ENCODE data around the gene TOP3A. TPM values are rescaled to one million over a fixed set of nuclear protein-coding genes. Genes with fewer than 3 reads are reported as not detected.

TOP3A gene
- total and polyA plus RNA-seq, 2 experiments from 2014 or later: 21.7 to 76.7 TPM

DNA sequence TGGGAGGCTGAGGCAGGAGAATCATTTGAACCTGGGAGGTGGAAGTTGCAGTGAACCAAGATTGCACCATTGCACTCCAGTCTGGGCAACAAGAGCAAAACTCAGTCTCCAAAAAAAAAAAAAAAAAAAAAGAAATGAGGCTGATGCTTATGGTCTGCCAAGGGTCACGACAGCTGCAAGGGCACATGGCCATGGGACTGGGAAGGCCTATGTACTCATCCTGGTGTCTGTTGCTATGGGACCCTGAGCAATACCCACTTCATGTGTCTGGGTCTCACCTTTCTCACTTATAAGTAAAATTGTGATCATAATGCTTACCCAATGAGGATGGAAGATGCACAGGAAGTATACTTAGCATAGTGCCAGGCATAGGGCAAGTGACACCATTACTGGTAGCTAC, 37.7 kb downstream of the TOP3A start:
- no peak overlapping the region for H2AFZ ChIP-seq
- TF ChIP-seq EZH2 (IDR thresholded peaks at IDR 0.05; ENCODE audit: low read depth, unreplicated experiment): no peak
- no peak for TF ChIP-seq NANOG (IDR thresholded peaks at IDR 0.05; ENCODE audit: borderline replicate concordance)
- no peak for TF ChIP-seq ZNF114 (CRISPR knock-in tag; IDR thresholded peaks at IDR 0.05)
- TF ChIP-seq, protein P1, sequence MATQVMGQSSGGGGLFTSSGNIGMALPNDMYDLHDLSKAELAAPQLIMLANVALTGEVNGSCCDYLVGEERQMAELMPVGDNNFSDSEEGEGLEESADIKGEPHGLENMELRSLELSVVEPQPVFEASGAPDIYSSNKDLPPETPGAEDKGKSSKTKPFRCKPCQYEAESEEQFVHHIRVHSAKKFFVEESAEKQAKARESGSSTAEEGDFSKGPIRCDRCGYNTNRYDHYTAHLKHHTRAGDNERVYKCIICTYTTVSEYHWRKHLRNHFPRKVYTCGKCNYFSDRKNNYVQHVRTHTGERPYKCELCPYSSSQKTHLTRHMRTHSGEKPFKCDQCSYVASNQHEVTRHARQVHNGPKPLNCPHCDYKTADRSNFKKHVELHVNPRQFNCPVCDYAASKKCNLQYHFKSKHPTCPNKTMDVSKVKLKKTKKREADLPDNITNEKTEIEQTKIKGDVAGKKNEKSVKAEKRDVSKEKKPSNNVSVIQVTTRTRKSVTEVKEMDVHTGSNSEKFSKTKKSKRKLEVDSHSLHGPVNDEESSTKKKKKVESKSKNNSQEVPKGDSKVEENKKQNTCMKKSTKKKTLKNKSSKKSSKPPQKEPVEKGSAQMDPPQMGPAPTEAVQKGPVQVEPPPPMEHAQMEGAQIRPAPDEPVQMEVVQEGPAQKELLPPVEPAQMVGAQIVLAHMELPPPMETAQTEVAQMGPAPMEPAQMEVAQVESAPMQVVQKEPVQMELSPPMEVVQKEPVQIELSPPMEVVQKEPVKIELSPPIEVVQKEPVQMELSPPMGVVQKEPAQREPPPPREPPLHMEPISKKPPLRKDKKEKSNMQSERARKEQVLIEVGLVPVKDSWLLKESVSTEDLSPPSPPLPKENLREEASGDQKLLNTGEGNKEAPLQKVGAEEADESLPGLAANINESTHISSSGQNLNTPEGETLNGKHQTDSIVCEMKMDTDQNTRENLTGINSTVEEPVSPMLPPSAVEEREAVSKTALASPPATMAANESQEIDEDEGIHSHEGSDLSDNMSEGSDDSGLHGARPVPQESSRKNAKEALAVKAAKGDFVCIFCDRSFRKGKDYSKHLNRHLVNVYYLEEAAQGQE (IDR thresholded peaks at IDR 0.05; ENCODE audit: unreplicated experiment): no peak
- TF ChIP-seq CREB1 (CRISPR knock-in tag; IDR thresholded peaks at IDR 0.05; ENCODE audit: low read depth): no peak
- no peak for TF ChIP-seq EZH2phosphoT487 (IDR thresholded peaks at IDR 0.05; ENCODE audit: unreplicated experiment)
- peaks cover 8% of the 10 kb centered on the region for H3K27me3 Mint-ChIP-seq (ENCODE audit: insufficient read depth, low read depth, poor library complexity)

DNA sequence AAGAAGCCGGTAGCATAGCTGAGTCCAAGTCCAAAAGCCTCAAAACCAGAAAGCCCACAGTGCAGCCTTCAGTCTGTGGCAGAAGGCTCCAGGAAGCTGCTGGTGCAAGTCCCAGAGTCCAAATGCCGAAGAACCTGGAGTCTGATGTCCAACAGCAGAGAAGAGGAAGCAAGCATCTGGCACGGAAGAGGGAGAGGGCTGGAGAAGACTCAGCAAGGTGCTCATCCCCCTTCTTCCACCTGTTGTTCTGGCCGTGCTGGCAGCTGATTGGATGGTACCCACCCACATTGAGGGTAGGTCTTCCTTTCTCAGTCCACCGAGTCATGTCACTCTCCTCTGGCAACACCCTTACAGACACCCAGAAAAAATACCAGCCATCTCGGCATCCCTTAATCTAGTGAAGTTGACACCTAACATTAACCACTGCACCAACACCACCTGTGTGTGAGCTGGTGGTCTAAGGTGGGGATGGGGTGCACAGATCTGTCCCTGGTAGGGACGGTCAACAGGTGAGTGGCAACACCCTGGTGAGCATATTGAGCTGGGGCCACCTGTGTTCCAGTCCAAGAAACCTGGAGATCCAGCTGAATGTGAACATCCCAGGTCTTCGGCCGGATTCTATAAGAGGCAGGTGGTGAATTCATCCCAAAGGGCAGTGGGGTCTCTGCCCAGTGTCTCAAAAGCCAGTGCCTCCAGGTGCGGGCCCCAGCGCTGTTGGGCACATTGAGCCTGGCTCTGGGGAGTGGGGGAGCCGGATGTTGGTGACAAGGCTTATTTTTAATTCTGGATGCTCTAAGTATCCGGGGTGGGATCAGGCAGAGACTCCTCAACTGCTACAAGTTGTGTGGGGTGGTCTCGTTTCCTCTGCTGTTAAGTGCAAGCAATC, 44.5 kb downstream of the TOP3A start:
- TF ChIP-seq CREB1 (CRISPR knock-in tag; IDR thresholded peaks at IDR 0.05; ENCODE audit: low read depth) (no peak), POLR2AphosphoS5 (IDR thresholded peaks at IDR 0.05; ENCODE audit: low read depth) (peak; percentile 58), ZNF331 (CRISPR knock-in tag; IDR thresholded peaks at IDR 0.05; ENCODE audit: low read depth) (no peak)
- TF ChIP-seq, protein P1 (IDR thresholded peaks at IDR 0.05; ENCODE audit: unreplicated experiment): no peak
- TF ChIP-seq, protein P2, sequence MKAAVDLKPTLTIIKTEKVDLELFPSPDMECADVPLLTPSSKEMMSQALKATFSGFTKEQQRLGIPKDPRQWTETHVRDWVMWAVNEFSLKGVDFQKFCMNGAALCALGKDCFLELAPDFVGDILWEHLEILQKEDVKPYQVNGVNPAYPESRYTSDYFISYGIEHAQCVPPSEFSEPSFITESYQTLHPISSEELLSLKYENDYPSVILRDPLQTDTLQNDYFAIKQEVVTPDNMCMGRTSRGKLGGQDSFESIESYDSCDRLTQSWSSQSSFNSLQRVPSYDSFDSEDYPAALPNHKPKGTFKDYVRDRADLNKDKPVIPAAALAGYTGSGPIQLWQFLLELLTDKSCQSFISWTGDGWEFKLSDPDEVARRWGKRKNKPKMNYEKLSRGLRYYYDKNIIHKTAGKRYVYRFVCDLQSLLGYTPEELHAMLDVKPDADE (IDR thresholded peaks at IDR 0.05): no peak
- no peaks in the 10 kb centered on the region for H3K9me3 Mint-ChIP-seq
- Histone ChIP-seq H3K9me2 (ENCODE audit: insufficient read depth) (no peaks in the 10 kb centered on the region), H4K20me1 (replicated peaks; ENCODE audit: insufficient read depth) (no peaks in the 10 kb centered on the region), H3F3A (replicated peaks; ENCODE audit: low read depth) (peaks cover 16% of the 10 kb centered on the region; the same call in 1 of the 2 replicates), H3K27me3 (ENCODE audit: insufficient read depth) (no peaks in the 10 kb centered on the region), H3K4me1 (ENCODE audit: insufficient read depth) (0 out of 2 replicates have a peak, but pooled peaks cover 5% of the 10 kb centered on the region), H3K4me3 (no peak overlapping the region), H3K4me2 (no peak overlapping the region), H3K79me2 (replicated peaks; ENCODE audit: insufficient read depth) (no peaks in the 10 kb centered on the region), H3K36me3 (ENCODE audit: insufficient read depth) (peaks cover 17% of the 10 kb centered on the region; the same call in 1 of the 2 replicates), H2AFZ (no peak overlapping the region), H3K27ac (ENCODE audit: low read depth) (no peak overlapping the region)
- peaks cover 4% of the 10 kb centered on the region for H3K27me3 Mint-ChIP-seq (ENCODE audit: insufficient read depth, low read depth, poor library complexity)
- H3K27ac Mint-ChIP-seq: peak overlapping the region; percentile 52; the same call in 1 of the 2 replicates
- H3K4me3 Mint-ChIP-seq: no peak overlapping the region
- DNase-seq (ENCODE audit: low spot score) (no peak), ATAC-seq (no peak)
- peaks cover 14% of the 10 kb centered on the region for H3K4me1 Mint-ChIP-seq
- peaks cover 7% of the 10 kb centered on the region; the same call in 2 of the 3 replicates for H3K36me3 Mint-ChIP-seq (ENCODE audit: low read depth)

More for the DNA sequence above, 37.7 kb downstream of the TOP3A start:
- no peak overlapping the region for H3K27ac ChIP-seq (ENCODE audit: low read depth)
- H4K20me1 ChIP-seq (replicated peaks; ENCODE audit: insufficient read depth): no peaks in the 10 kb centered on the region; the same call in 1 of the 2 replicates
- DNase-seq (ENCODE audit: low spot score) (no peak), ATAC-seq (no peak)
- H3K79me2 ChIP-seq (replicated peaks; ENCODE audit: insufficient read depth): no peaks in the 10 kb centered on the region
- H3K9me2 ChIP-seq (ENCODE audit: insufficient read depth): no peaks in the 10 kb centered on the region
- H3K4me3 ChIP-seq: no peak overlapping the region
- Mint-ChIP-seq H3K9me3 (no peaks in the 10 kb centered on the region), H3K27ac (no peak overlapping the region), H3K4me3 (no peak overlapping the region), H3K36me3 (ENCODE audit: low read depth) (peaks cover 60% of the 10 kb centered on the region), H3K4me1 (no peaks in the 10 kb centered on the region)
- 0 out of 2 replicates have a peak, but pooled peaks cover 10% of the 10 kb centered on the region for H3F3A ChIP-seq (replicated peaks; ENCODE audit: low read depth)
- no peaks in the 10 kb centered on the region for H3K27me3 ChIP-seq (ENCODE audit: insufficient read depth)
- H3K36me3 ChIP-seq (ENCODE audit: insufficient read depth): peaks cover 51% of the 10 kb centered on the region
- no peak overlapping the region for H3K4me2 ChIP-seq
- H3K4me1 ChIP-seq (ENCODE audit: insufficient read depth): no peaks in the 10 kb centered on the region

Measured in GM23338 (cell line).